K562 (cell line): ENCODE measurements around the gene SPATC1L. TPM values are rescaled to one million over a fixed set of nuclear protein-coding genes. Genes with fewer than 3 reads are reported as not detected.

Source experiments
- ATF1 ChIP-seq, 2 experiments: fragments of 450-650 bp in 1 of 2; IDR thresholded peaks; 2 replicates each; pipeline ENCODE4 v1.6.1; 2016; ENCODE audit warnings: missing compliant biosample characterization in 1 of 2, missing genetic modification characterization in 1 of 2
- CCNT2 ChIP-seq: IDR thresholded peaks from 2 replicates; pipeline ENCODE4 v1.6.1; 2011; ENCODE audit warnings: borderline replicate concordance, low read depth, mild to moderate bottlenecking, moderate library complexity, mixed read lengths, low read length; ENCODE audit not compliant: insufficient read length; ENCODE audit errors: extremely low read depth
- CHD1 ChIP-seq: fragments of 200-600 bp; sonication (generic); IDR thresholded peaks from one replicate; pipeline ENCODE4 v1.6.1; 2012; ENCODE audit warnings: mild to moderate bottlenecking, moderate library complexity, low read length, inconsistent platforms
- CTBP1 ChIP-seq: fragments of 450-650 bp; IDR thresholded peaks from 2 replicates; pipeline ENCODE4 v1.6.1; 2016; ENCODE audit warnings: borderline replicate concordance
- HLTF ChIP-seq: fragments of 450-650 bp; IDR thresholded peaks from 2 replicates; pipeline ENCODE4 v1.6.1; 2016
- KDM4B ChIP-seq, 2 experiments: fragments of 450-650 bp in 1 of 2; sonication (generic) in 1 of 2; IDR thresholded peaks; 2 replicates each; pipeline ENCODE4 v1.6.1; 2016 to 2017; ENCODE audit warnings: borderline replicate concordance in 2 of 2, antibody characterized with exemption in 1 of 2, low read depth in 1 of 2, mild to moderate bottlenecking in 1 of 2
- MAX ChIP-seq: sonication (generic); formaldehyde crosslinking; IDR thresholded peaks from 2 replicates; pipeline ENCODE4 v1.9.0; 2022; ENCODE audit warnings: mild to moderate bottlenecking, missing genetic modification reagents
- MLLT1 ChIP-seq, 2 experiments: fragments of 450-650 bp; IDR thresholded peaks; 2 replicates each; pipeline ENCODE4 v1.6.1; 2016
- RHOXF2B ChIP-seq: fragments of 250-450 bp; sonication (Bioruptor Pico); conservative IDR thresholded peaks from 2 replicates; pipeline ENCODE4 v1.5.1; 2021
- SMARCA4 ChIP-seq: fragments of 450-650 bp; IDR thresholded peaks from 2 replicates; pipeline ENCODE4 v1.6.1; 2016
- SREBF1 ChIP-seq: fragments of 150-350 bp; IDR thresholded peaks from 2 replicates; pipeline ENCODE4 v1.6.1; 2014; ENCODE audit warnings: antibody characterized with exemption, low read depth, low read length, borderline replicate concordance
- TEAD4 ChIP-seq, 2 experiments: sonication (generic) in 1 of 2; formaldehyde crosslinking in 1 of 2; IDR thresholded peaks; 2 replicates each; pipeline versions ENCODE4 v1.6.1 to v1.8.0; 2012 to 2022; ENCODE audit warnings: borderline replicate concordance in 1 of 2, inconsistent platforms in 1 of 2, low read length in 1 of 2, mild to moderate bottlenecking in 1 of 2, missing genetic modification reagents in 1 of 2
- TRIM24 ChIP-seq, 2 experiments: fragments of 450-650 bp; IDR thresholded peaks; 2 replicates each; pipeline ENCODE4 v1.6.1; 2016
- TRIM28 ChIP-seq: fragments of 450-650 bp; IDR thresholded peaks from 2 replicates; pipeline ENCODE4 v1.6.1; 2017
- ZBED1 ChIP-seq: IDR thresholded peaks from 2 replicates; pipeline ENCODE4 v1.6.1; 2014
- ZBTB49 ChIP-seq: sonication (generic); formaldehyde crosslinking; IDR thresholded peaks from 2 replicates; pipeline ENCODE4 v1.8.0; 2022; ENCODE audit warnings: missing genetic modification reagents, mild to moderate bottlenecking, borderline replicate concordance
- ZNF140 ChIP-seq: fragments of 250-450 bp; sonication (Bioruptor Pico); IDR thresholded peaks from 2 replicates; pipeline ENCODE4 v1.8.0; 2021; ENCODE audit warnings: moderate library complexity, mild to moderate bottlenecking, inconsistent platforms
- ZNF174 ChIP-seq: fragments of 250-450 bp; sonication (Bioruptor Pico); IDR thresholded peaks from 2 replicates; pipeline ENCODE4 v1.4.0; 2020; ENCODE audit warnings: mild to moderate bottlenecking
- ZNF431 ChIP-seq: sonication (generic); formaldehyde crosslinking; IDR thresholded peaks from 2 replicates; pipeline ENCODE4 v1.8.0; 2022; ENCODE audit warnings: mild to moderate bottlenecking, missing genetic modification reagents
- polyA plus RNA-seq, 8 experiments: library from polyadenylated mRNA; depleted of rRNA in 4 of 8; stranded (reverse) in 5 of 8; unstranded in 3 of 8; fragments of >200 nt; fragmentation: Nextera tagmentation in 2 of 8; fragmentation: Illumina TruSeq in 1 of 8; extraction: Ambion mirVana in 2 of 8; extraction: Trizol in 1 of 8; gene quantifications; 2 replicates each; pipeline versions ENCODE4 v1.2.1 to v1.2.3, GENCODE V29; 2011 to 2014; ENCODE audit warnings: inconsistent platforms in 1 of 8, missing spikeins in 1 of 8
- total RNA-seq, 7 experiments: library from RNA; depleted of rRNA in 6 of 7; stranded (reverse); fragments of >200 nt in 6 of 7; fragmentation: Illumina TruSeq in 2 of 7; extraction: Trizol in 2 of 7; gene quantifications; 2 replicates each; pipeline versions ENCODE4 v1.2.1 to v1.2.3, GENCODE V29; 2011 to 2021; ENCODE audit warnings: low replicate concordance in 1 of 7

The SPATC1L gene
- total and polyA plus RNA-seq, 9 of the 15 experiments (the other 6 are each of a cell fraction or from before 2014, with no cell fraction given), result 0.14 to 121 (median 34.0) TPM; not detected in 1

- 0 out of 2 replicates have a peak, but pooled peaks have one; percentile 29 for TF ChIP-seq SREBF1
- peak; percentile 26; the same call in 1 of the 2 replicates for TF ChIP-seq CTBP1
- TF ChIP-seq HLTF, result peak; percentile 64; the same call in 1 of the 2 replicates
- peak; percentile 17; the same call in 1 of the 2 replicates for TF ChIP-seq TEAD4 (IDR thresholded peaks at IDR 0.05; ENCODE audit: low read length)
- no peak for TF ChIP-seq TEAD4 (CRISPR knock-in tag; IDR thresholded peaks at IDR 0.05; ENCODE audit: borderline replicate concordance)
- TF ChIP-seq MAX (CRISPR knock-in tag), result peak; percentile 46
- TF ChIP-seq ZNF140, result no peak
- TF ChIP-seq SMARCA4, result no peak; the same call in none of the 2 replicates
- 0 out of 4 replicates have a peak, but pooled peaks of 1 of the 2 experiments have one; percentile 9 for TF ChIP-seq KDM4B (IDR thresholded peaks at IDR 0.05; ENCODE audit: borderline replicate concordance in 2 of 2, low read depth in 1 of 2)
- peak; percentile 69 for TF ChIP-seq TRIM28
- TF ChIP-seq ATF1 (CRISPR knock-in tag; IDR thresholded peaks at IDR 0.05), result no peak
- peak; percentile 33 for TF ChIP-seq ATF1 (tag; IDR thresholded peaks at IDR 0.05)
- TF ChIP-seq CCNT2, result peak; percentile 18
- TF ChIP-seq TRIM24 (IDR thresholded peaks at IDR 0.05), result 0 out of 4 replicates have a peak, but pooled peaks of 1 of the 2 experiments have one; percentile 12
- TF ChIP-seq ZNF431 (CRISPR knock-in tag), result no peak
- TF ChIP-seq ZBTB49, result 0 out of 2 replicates have a peak, but pooled peaks have one; percentile 84
- peak; percentile 96 for TF ChIP-seq CHD1
- TF ChIP-seq ZNF174, result no peak
- TF ChIP-seq RHOXF2B (CRISPR knock-in tag), result 0 out of 2 replicates have a peak, but pooled peaks have one; percentile 38
- TF ChIP-seq ZBED1, result no peak
- peak in 1 of 2 experiments; percentile 32; a peak in 1 of 4 replicates for TF ChIP-seq MLLT1 (IDR thresholded peaks at IDR 0.05)
These were observed at the start of gene SPATC1L (continued) for GRCh38 chr21:46183910-46184624.
